Fibroblast of lung (primary cell): ENCODE results near the gene TANGO2.

ENCODE experiments used
- CTCF ChIP-seq, 2 donors: IDR thresholded peaks in 1 of 2; conservative IDR thresholded peaks in 1 of 2; 1 replicate in 1 of 2; 2 replicates in 1 of 2; pipeline ENCODE4 v1.5.1; 2011 to 2012; ENCODE audit warnings: low read length in 2 of 2, control low read depth in 1 of 2, inconsistent platforms in 1 of 2, low read depth in 1 of 2, mild to moderate bottlenecking in 1 of 2
- EZH2 ChIP-seq: IDR thresholded peaks from 2 replicates; pipeline ENCODE4 v1.5.1; 2012; ENCODE audit warnings: low read length, control low read depth, mild to moderate bottlenecking; ENCODE audit errors: missing control alignments

- TF ChIP-seq CTCF (conservative IDR thresholded peaks at IDR 0.05 in 1 of 2, IDR thresholded peaks at IDR 0.05 in 1 of 2; ENCODE audit: low read depth in 1 of 2, low read length in 2 of 2) (no peak), EZH2 (no peak)
Measured at GRCh38 chr22:20055654-20056053, 34.7 kb downstream of the TANGO2 start.
